ENCODE measurements around the gene LMBRD1. TPM values are rescaled to one million over a fixed set of nuclear protein-coding genes. Genes with fewer than 3 reads are reported as not detected.
A peak's percentile ranks its signal among the peaks of the same experiment; 100 is the strongest.
"Not testable (repeated sequence)": the region's sequence is repeated elsewhere in the genome, so short reads cannot be mapped to it uniquely, and the experiment has no call there.

Gene LMBRD1
- total and polyA plus RNA-seq, 2 experiments from 2014 or later: 36.7 to 42.0 TPM

DNA sequence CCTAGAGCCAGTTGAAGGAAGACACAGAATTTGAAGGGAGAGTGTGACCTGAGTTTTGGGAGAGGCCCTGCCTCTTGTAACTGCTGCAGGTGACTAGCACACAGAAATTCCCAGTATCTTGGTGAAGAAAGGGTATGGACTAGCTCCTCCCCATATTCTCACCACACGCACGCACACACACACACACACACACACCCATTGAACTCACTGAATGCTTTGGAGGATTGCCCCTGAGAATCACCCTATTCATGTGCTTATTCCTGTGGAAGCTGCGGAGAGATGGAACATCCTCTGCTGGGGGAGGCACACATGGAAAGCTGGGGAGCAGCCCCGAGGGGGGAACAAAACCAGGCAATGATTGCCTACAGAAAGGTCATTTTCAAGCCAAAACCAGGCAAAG, 6.2 kb upstream of the LMBRD1 start:
- no peaks in the 10 kb centered on the region for H3K4me1 ChIP-seq (ENCODE audit: insufficient read depth)
- H2AFZ ChIP-seq: no peak overlapping the region
- TF ChIP-seq EZH2 (IDR thresholded peaks at IDR 0.05; ENCODE audit: insufficient read depth, poor library complexity, severe bottlenecking): no peak
- no peak for TF ChIP-seq EZH2phosphoT487 (IDR thresholded peaks at IDR 0.05; ENCODE audit: insufficient read depth, low read depth)
- H3K9me3 ChIP-seq (ENCODE audit: low read depth): no peaks in the 10 kb centered on the region
- 42 to 46% methylated on average over 4 of the region's 4 CpGs for WGBS, 2 experiments (ENCODE audit: low coverage in 1 of 2, low lambda C conversion rate in 2 of 2, missing lambda C conversion rate in 2 of 2)
- H3K36me3 ChIP-seq (ENCODE audit: low read depth): no peaks in the 10 kb centered on the region
- H3F3A ChIP-seq (ENCODE audit: insufficient read depth): no peaks in the 10 kb centered on the region
- H3K79me2 ChIP-seq (ENCODE audit: insufficient read depth): no peaks in the 10 kb centered on the region
- DNase-seq: no peak
- in situ Hi-C loops (cut with MboI): no loop called here
- H3K9ac ChIP-seq: no peak overlapping the region
- no peaks in the 10 kb centered on the region for H3K9me2 ChIP-seq (ENCODE audit: insufficient read depth)
- H3K27me3 ChIP-seq (replicated peaks; ENCODE audit: insufficient read depth): no peaks in the 10 kb centered on the region
- no peak overlapping the region for H3K4me2 ChIP-seq (ENCODE audit: unreplicated experiment)
- H3K27ac ChIP-seq: no peak overlapping the region
- H4K20me1 ChIP-seq (ENCODE audit: insufficient read depth): no peaks in the 10 kb centered on the region
- no peak overlapping the region for H3K4me3 ChIP-seq

DNA sequence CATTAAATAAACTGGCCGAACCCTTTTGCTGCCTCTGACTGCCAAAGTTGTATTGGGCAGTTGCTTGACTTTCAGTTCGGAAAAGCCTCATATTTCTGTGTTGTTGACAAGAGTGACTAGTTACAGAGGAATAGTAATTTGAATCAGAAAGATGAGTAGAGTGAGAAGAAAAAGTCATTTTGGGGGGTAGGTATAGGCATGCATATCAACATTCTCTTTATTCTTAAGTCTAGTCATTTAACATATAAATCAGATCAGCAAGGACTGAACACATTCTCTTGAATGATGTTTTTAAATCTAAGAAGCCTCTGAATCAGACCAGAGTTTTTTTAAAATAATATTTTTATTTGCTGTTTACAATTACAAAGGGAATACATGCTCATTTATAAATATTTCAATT, 4.9 kb upstream of the LMBRD1 start:
- WGBS, 2 experiments (ENCODE audit: low coverage in 1 of 2, low lambda C conversion rate in 2 of 2, missing lambda C conversion rate in 2 of 2): 55 to 58% methylated on average over 2 of the region's 2 CpGs

DNA sequence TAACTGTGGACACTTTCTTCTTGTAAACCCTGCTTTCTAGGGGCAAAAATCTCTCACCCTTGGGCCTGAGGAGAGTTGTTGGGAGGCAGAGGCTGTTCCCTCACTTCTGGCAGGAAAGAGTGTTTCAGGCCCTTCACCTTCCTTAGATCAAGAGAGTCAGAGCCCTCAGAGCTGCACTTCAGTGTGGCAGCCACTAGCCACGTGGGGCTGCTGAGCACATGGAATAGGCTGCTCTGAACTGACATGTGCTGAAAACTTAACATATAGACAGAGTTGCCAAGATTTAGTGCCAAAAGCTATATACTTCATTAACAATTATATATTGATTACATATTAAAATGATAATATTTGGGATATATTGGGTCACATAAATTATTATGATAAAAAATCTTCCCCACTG, 4.4 kb upstream of the LMBRD1 start:
- Histone ChIP-seq H2AFZ (no peak overlapping the region), H3K4me1 (ENCODE audit: insufficient read depth) (peaks cover 4% of the 10 kb centered on the region), H3K4me3 (no peak overlapping the region), H3K9me2 (ENCODE audit: insufficient read depth) (no peaks in the 10 kb centered on the region), H3K9me3 (ENCODE audit: low read depth) (no peaks in the 10 kb centered on the region), H3K27me3 (replicated peaks; ENCODE audit: insufficient read depth) (no peaks in the 10 kb centered on the region), H3F3A (ENCODE audit: insufficient read depth) (no peaks in the 10 kb centered on the region), H4K20me1 (ENCODE audit: insufficient read depth) (no peaks in the 10 kb centered on the region), H3K9ac (no peak overlapping the region), H3K79me2 (ENCODE audit: insufficient read depth) (0 out of 2 replicates have a peak, but pooled peaks cover 4% of the 10 kb centered on the region), H3K27ac (no peak overlapping the region), H3K4me2 (ENCODE audit: unreplicated experiment) (no peak overlapping the region), H3K36me3 (ENCODE audit: low read depth) (no peaks in the 10 kb centered on the region)
- TF ChIP-seq EZH2 (IDR thresholded peaks at IDR 0.05; ENCODE audit: insufficient read depth, poor library complexity, severe bottlenecking): no peak
- no peak for TF ChIP-seq EZH2phosphoT487 (IDR thresholded peaks at IDR 0.05; ENCODE audit: insufficient read depth, low read depth)
- in situ Hi-C loops (cut with MboI): no loop called here
- WGBS, 2 experiments (ENCODE audit: low coverage in 1 of 2, low lambda C conversion rate in 2 of 2, missing lambda C conversion rate in 2 of 2): 13 to 15% methylated on average over 1 of the region's 1 CpG
- no peak for DNase-seq

More for the DNA sequence above, 4.9 kb upstream of the LMBRD1 start:
- Histone ChIP-seq H3F3A (ENCODE audit: insufficient read depth) (no peaks in the 10 kb centered on the region), H3K4me1 (ENCODE audit: insufficient read depth) (peaks cover 4% of the 10 kb centered on the region), H3K9me2 (ENCODE audit: insufficient read depth) (no peaks in the 10 kb centered on the region), H3K9ac (no peak overlapping the region), H2AFZ (no peak overlapping the region), H3K9me3 (ENCODE audit: low read depth) (no peaks in the 10 kb centered on the region), H3K4me3 (no peak overlapping the region), H3K36me3 (ENCODE audit: low read depth) (no peaks in the 10 kb centered on the region), H3K27me3 (replicated peaks; ENCODE audit: insufficient read depth) (no peaks in the 10 kb centered on the region), H4K20me1 (ENCODE audit: insufficient read depth) (no peaks in the 10 kb centered on the region), H3K27ac (no peak overlapping the region), H3K79me2 (ENCODE audit: insufficient read depth) (0 out of 2 replicates have a peak, but pooled peaks cover 4% of the 10 kb centered on the region), H3K4me2 (ENCODE audit: unreplicated experiment) (no peak overlapping the region)
- DNase-seq: no peak
- no peak for TF ChIP-seq EZH2 (IDR thresholded peaks at IDR 0.05; ENCODE audit: insufficient read depth, poor library complexity, severe bottlenecking)
- TF ChIP-seq EZH2phosphoT487 (IDR thresholded peaks at IDR 0.05; ENCODE audit: insufficient read depth, low read depth): no peak
- in situ Hi-C loops (cut with MboI): no loop called here

DNA sequence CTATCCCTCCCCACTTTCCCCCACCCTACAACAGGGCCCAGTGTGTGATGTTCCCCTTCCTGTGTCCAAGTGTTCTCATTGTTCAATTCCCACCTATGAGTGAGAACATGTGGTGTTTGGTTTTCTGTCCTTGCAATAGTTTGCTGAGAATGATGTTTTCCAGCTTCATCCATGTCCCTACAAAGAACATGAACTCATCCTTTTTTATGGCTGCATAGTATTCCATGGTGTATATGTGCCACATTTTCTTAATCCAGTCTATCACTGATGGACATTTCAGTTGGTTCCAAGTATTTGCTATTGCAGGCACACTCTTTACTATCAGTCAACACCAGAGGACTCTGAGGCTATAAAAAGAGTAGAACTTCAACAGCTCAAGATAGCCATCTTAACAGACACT, 2.0 kb upstream of the LMBRD1 start:
- H3K4me3 ChIP-seq; H3K27me3 ChIP-seq (replicated peaks; ENCODE audit: insufficient read depth); H3K4me2 ChIP-seq (ENCODE audit: unreplicated experiment); H3K9me3 ChIP-seq (ENCODE audit: low read depth); in situ Hi-C loops (cut with MboI); H3K27ac ChIP-seq; H3K9me2 ChIP-seq (ENCODE audit: insufficient read depth); H2AFZ ChIP-seq; H3K4me1 ChIP-seq (ENCODE audit: insufficient read depth); H4K20me1 ChIP-seq (ENCODE audit: insufficient read depth); DNase-seq; H3K9ac ChIP-seq; H3K36me3 ChIP-seq (ENCODE audit: low read depth); H3F3A ChIP-seq (ENCODE audit: insufficient read depth): not testable (repeated sequence)
- peaks cover 27% of the 10 kb centered on the region for H3K79me2 ChIP-seq (ENCODE audit: insufficient read depth)

DNA sequence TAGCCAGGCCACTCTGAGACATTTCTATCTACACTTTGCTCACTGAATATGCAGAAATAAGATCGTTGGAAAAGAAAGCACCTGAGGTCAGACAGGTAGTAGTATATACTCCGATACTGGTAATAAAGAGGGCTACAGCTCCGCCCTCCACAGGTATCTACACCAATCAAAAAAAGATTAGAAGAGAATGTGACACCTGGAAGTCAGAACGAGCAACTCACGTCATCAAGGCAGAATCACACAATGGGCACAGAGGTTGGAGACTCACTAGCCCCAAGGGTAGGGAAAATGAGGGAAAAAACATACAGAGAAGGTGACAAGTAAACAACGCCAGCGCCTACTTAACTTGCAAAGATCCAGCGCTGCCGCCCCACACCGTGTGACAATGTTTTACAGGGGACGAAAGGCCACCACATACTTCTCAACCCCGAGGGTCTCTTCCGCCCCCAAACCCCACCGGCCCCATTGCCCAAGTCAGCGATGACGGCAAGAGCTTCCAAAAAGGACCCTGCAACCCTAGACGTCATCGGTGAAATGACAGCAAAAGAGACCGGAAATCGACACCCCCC, 653 bp downstream of the LMBRD1 start:
- Histone ChIP-seq H3K4me2 (ENCODE audit: unreplicated experiment) (peak overlapping the region; percentile 96), H3K4me1 (ENCODE audit: insufficient read depth) (peaks cover 6% of the 10 kb centered on the region), H3K9me3 (ENCODE audit: low read depth) (no peaks in the 10 kb centered on the region), H3K4me3 (peak overlapping the region; percentile 86), H3F3A (ENCODE audit: insufficient read depth) (no peaks in the 10 kb centered on the region), H3K9ac (peak overlapping the region; percentile 92), H3K36me3 (ENCODE audit: low read depth) (no peaks in the 10 kb centered on the region), H3K27me3 (replicated peaks; ENCODE audit: insufficient read depth) (no peaks in the 10 kb centered on the region), H4K20me1 (ENCODE audit: insufficient read depth) (no peaks in the 10 kb centered on the region), H3K9me2 (ENCODE audit: insufficient read depth) (no peaks in the 10 kb centered on the region), H3K27ac (peak overlapping the region; percentile 63), H2AFZ (peak overlapping the region; percentile 91), H3K79me2 (ENCODE audit: insufficient read depth) (peaks cover 44% of the 10 kb centered on the region)
- 2% methylated on average over 17 to 18 of the region's 20 CpGs for WGBS, 2 experiments (ENCODE audit: low coverage in 1 of 2, low lambda C conversion rate in 2 of 2, missing lambda C conversion rate in 2 of 2)
- TF ChIP-seq EZH2 (IDR thresholded peaks at IDR 0.05; ENCODE audit: insufficient read depth, poor library complexity, severe bottlenecking) (no peak), EZH2phosphoT487 (IDR thresholded peaks at IDR 0.05; ENCODE audit: insufficient read depth, low read depth) (no peak)
- peak; percentile 62 for DNase-seq
- in situ Hi-C loops (cut with MboI): no loop called here
